OCI-LY3 (cell line): ENCODE data around the gene ATP2A2.
A peak's percentile ranks its signal among the peaks of the same experiment; 100 is the strongest.

Experiments used
- H2AFZ ChIP-seq: fragments of 200-600, 300-600 bp; shearing (Covaris generic); 2 replicates; pipeline ENCODE4 v1.6.0; 2014; ENCODE audit warnings: antibody characterized with exemption, low read depth, low read length
- H3K27ac ChIP-seq: fragments of 200-600, 300-600 bp; sonication (generic); 2 replicates; pipeline ENCODE4 v1.5.1; 2014; ENCODE audit warnings: mild to moderate bottlenecking, low read length, moderate library complexity, mixed read lengths
- H3K27me3 ChIP-seq: fragments of 200-600, 300-600 bp; sonication (generic); 2 replicates; pipeline ENCODE4 v1.6.1; 2014; ENCODE audit warnings: low read depth, low read length, mixed read lengths
- H3K36me3 ChIP-seq: fragments of 200-600, 300-600 bp; sonication (generic); replicated peaks from 2 replicates; pipeline ENCODE3; 2014; ENCODE audit warnings: low read depth, low read length, mixed read lengths
- H3K4me1 ChIP-seq: fragments of 300-600, 200-600 bp; sonication (generic); 2 replicates; pipeline ENCODE4 v1.6.1; 2014; ENCODE audit warnings: low read length, mixed read lengths
- H3K4me2 ChIP-seq: fragments of 200-600, 300-600 bp; sonication (generic); 2 replicates; pipeline ENCODE4 v1.6.1; 2014; ENCODE audit warnings: low read length, mixed read lengths
- H3K4me3 ChIP-seq: fragments of 300-600, 200-600 bp; sonication (generic); 2 replicates; pipeline ENCODE4 v1.5.1; 2014; ENCODE audit warnings: antibody characterized with exemption, mild to moderate bottlenecking, low read length, moderate library complexity
- H3K79me2 ChIP-seq: fragments of 300-600, 200-600 bp; shearing (Covaris generic); 2 replicates; pipeline ENCODE4 v1.6.1; 2014; ENCODE audit warnings: mild to moderate bottlenecking, low read length, mixed read lengths
- H3K9ac ChIP-seq: fragments of 300-600, 200-600 bp; shearing (Covaris generic); 2 replicates; pipeline ENCODE4 v1.6.0; 2014; ENCODE audit warnings: mild to moderate bottlenecking, low read length, moderate library complexity
- H3K9me3 ChIP-seq: fragments of 200-600, 300-600 bp; shearing (Covaris generic); 2 replicates; pipeline ENCODE4 v1.6.1; 2014; ENCODE audit warnings: low read length, mixed read lengths; ENCODE audit not compliant: insufficient read depth
- H4K20me1 ChIP-seq: fragments of 200-600, 300-600 bp; sonication (generic); 2 replicates; pipeline ENCODE4 v1.6.1; 2016; ENCODE audit warnings: low read length, mixed read lengths; ENCODE audit not compliant: insufficient read depth
- CTCF ChIP-seq: fragments of 200-600, 300-600 bp; sonication (generic); IDR thresholded peaks from 2 replicates; pipeline ENCODE4 v1.5.1; 2014; ENCODE audit warnings: antibody characterized with exemption, low read length, low read depth
- EZH2phosphoT487 ChIP-seq: fragments of 200-600 bp; shearing (Covaris generic); IDR thresholded peaks from 2 replicates; pipeline ENCODE4 v1.6.1; 2018; ENCODE audit warnings: antibody characterized with exemption, mixed run types, low read depth

The ATP2A2 gene

GRCh38 chr12:110365489-110366320 is 84.7 kb downstream of the ATP2A2 start:
- H3K27me3 ChIP-seq = no peaks in the 10 kb centered on the region
- no peaks in the 10 kb centered on the region for H3K79me2 ChIP-seq
- H3K4me1 ChIP-seq = peaks cover 37% of the 10 kb centered on the region
- H4K20me1 ChIP-seq = no peaks in the 10 kb centered on the region
- no peak for TF ChIP-seq EZH2phosphoT487
- no peak for TF ChIP-seq CTCF
- peaks cover 8% of the 10 kb centered on the region for H3K36me3 ChIP-seq
- H3K9me3 ChIP-seq = no peaks in the 10 kb centered on the region
- H3K9ac ChIP-seq = no peak overlapping the region
- H2AFZ ChIP-seq = no peak overlapping the region; the same call in 1 of the 2 replicates
- no peak overlapping the region for H3K4me2 ChIP-seq
- H3K27ac ChIP-seq = 0 out of 2 replicates have a peak overlapping the region, but pooled peaks have one; percentile 3
- no peak overlapping the region for H3K4me3 ChIP-seq

- peaks cover 45% of the 10 kb centered on the region for H3K4me1 ChIP-seq
- H3K9me3 ChIP-seq = no peaks in the 10 kb centered on the region
- H3K36me3 ChIP-seq = peaks cover 11% of the 10 kb centered on the region
- H3K4me2 ChIP-seq = no peak overlapping the region
- H3K79me2 ChIP-seq = no peaks in the 10 kb centered on the region
- no peak overlapping the region for H3K4me3 ChIP-seq
- no peak for TF ChIP-seq CTCF
- no peak for TF ChIP-seq EZH2phosphoT487
- H4K20me1 ChIP-seq = no peaks in the 10 kb centered on the region
- no peak overlapping the region; the same call in 1 of the 2 replicates for H3K9ac ChIP-seq
- peak overlapping the region; percentile 32; the same call in 1 of the 2 replicates for H2AFZ ChIP-seq
- peak overlapping the region; percentile 44 for H3K27ac ChIP-seq
- no peaks in the 10 kb centered on the region for H3K27me3 ChIP-seq
Measured at GRCh38 chr12:110366321-110367142, 85.5 kb downstream of the ATP2A2 start.

GRCh38 chr12:110367181-110367864 is 86.3 kb downstream of the ATP2A2 start:
- no peaks in the 10 kb centered on the region for H3K79me2 ChIP-seq
- H3K4me3 ChIP-seq = no peak overlapping the region
- H3K27me3 ChIP-seq = no peaks in the 10 kb centered on the region
- peaks cover 13% of the 10 kb centered on the region for H3K36me3 ChIP-seq
- H3K9me3 ChIP-seq = no peaks in the 10 kb centered on the region
- H2AFZ ChIP-seq = peak overlapping the region; percentile 32
- peak overlapping the region; percentile 1; the same call in 1 of the 2 replicates for H3K9ac ChIP-seq
- no peaks in the 10 kb centered on the region for H4K20me1 ChIP-seq
- TF ChIP-seq CTCF (no peak), EZH2phosphoT487 (no peak)
- peak overlapping the region; percentile 44 for H3K27ac ChIP-seq
- 0 out of 2 replicates have a peak overlapping the region, but pooled peaks have one; percentile 21 for H3K4me2 ChIP-seq
- peaks cover 52% of the 10 kb centered on the region for H3K4me1 ChIP-seq
